Smooth muscle cell (in vitro differentiated cells): Measurements from ENCODE around the gene GDF2. TPM values are rescaled to one million over a fixed set of nuclear protein-coding genes. Genes with fewer than 3 reads are reported as not detected.

Experiments used
- DNase-seq: peaks from one replicate; lab custom pipeline; 2025; ENCODE audit not compliant: unreplicated experiment; lab: John Stamatoyannopoulos, UW
- H2AFZ ChIP-seq: fragments of 200-600 bp; sonication (generic); 2 replicates; pipeline ENCODE4 v1.6.0; 2016; ENCODE audit warnings: antibody characterized with exemption, low read depth, mild to moderate bottlenecking
- H3F3A ChIP-seq: fragments of 200-600 bp; sonication (generic); 2 replicates; pipeline ENCODE4 v1.6.0; 2017; ENCODE audit warnings: antibody characterized with exemption, low read depth
- H3K27ac ChIP-seq: fragments of 200-600 bp; sonication (generic); 2 replicates; pipeline ENCODE4 v1.5.1; 2016; ENCODE audit warnings: low read depth, mild to moderate bottlenecking
- H3K27me3 ChIP-seq: fragments of 200-600 bp; sonication (generic); 2 replicates; pipeline ENCODE4 v1.6.1; 2016; ENCODE audit warnings: low read depth, mild to moderate bottlenecking
- H3K36me3 ChIP-seq: fragments of 200-600 bp; sonication (generic); 2 replicates; pipeline ENCODE4 v1.5.1; 2016; ENCODE audit warnings: low read depth
- H3K4me1 ChIP-seq: fragments of 200-600 bp; sonication (generic); 2 replicates; pipeline ENCODE4 v1.5.1; 2016; ENCODE audit warnings: low read depth
- H3K4me2 ChIP-seq: fragments of 200-600 bp; sonication (generic); 2 replicates; pipeline ENCODE4 v1.6.0; 2016; ENCODE audit warnings: mild to moderate bottlenecking
- H3K4me3 ChIP-seq: fragments of 200-600 bp; sonication (generic); 2 replicates; pipeline ENCODE4 v1.5.1; 2016; ENCODE audit warnings: mild to moderate bottlenecking
- H3K79me2 ChIP-seq: fragments of 200-600 bp; sonication (generic); 2 replicates; pipeline ENCODE4 v1.6.0; 2016; ENCODE audit warnings: low read depth, mild to moderate bottlenecking
- H3K9ac ChIP-seq: fragments of 200-600 bp; sonication (generic); 2 replicates; pipeline ENCODE4 v1.6.0; 2016; ENCODE audit warnings: low read depth
- H3K9me3 ChIP-seq: fragments of 200-600 bp; sonication (generic); replicated peaks from 2 replicates; pipeline ENCODE4 v1.5.1; 2016; ENCODE audit warnings: low read depth
- H4K20me1 ChIP-seq: fragments of 200-600 bp; sonication (generic); 2 replicates; pipeline ENCODE4 v1.6.0; 2016; ENCODE audit warnings: low read depth
- CTCF ChIP-seq: fragments of 200-600 bp; sonication (generic); IDR thresholded peaks from 2 replicates; pipeline ENCODE4 v1.5.1; 2017; ENCODE audit warnings: borderline replicate concordance, mild to moderate bottlenecking, antibody characterized with exemption; ENCODE audit not compliant: insufficient read depth, poor library complexity, severe bottlenecking
- whole genome bisulfite sequencing: methylation state at CpG from one replicate; pipeline ENCODE4 v1.1.7; 2016; ENCODE audit warnings: low lambda C conversion rate; 5-methylcytosine and 5-hydroxymethylcytosine counted together
- polyA plus RNA-seq: library from polyadenylated mRNA; unstranded; fragments of >200 nt; fragmentation: Nextera tagmentation; extraction: Ambion mirVana; gene quantifications from 2 replicates; pipeline ENCODE4 v1.2.1, GENCODE V29; 2016
- total RNA-seq: library from RNA; depleted of rRNA; stranded (reverse); fragments of >200 nt; gene quantifications from 2 replicates; pipeline ENCODE4 v1.2.3, GENCODE V29; 2014

The GDF2 gene
- total and polyA plus RNA-seq, 2 experiments from 2014 or later, result not detected

DNA sequence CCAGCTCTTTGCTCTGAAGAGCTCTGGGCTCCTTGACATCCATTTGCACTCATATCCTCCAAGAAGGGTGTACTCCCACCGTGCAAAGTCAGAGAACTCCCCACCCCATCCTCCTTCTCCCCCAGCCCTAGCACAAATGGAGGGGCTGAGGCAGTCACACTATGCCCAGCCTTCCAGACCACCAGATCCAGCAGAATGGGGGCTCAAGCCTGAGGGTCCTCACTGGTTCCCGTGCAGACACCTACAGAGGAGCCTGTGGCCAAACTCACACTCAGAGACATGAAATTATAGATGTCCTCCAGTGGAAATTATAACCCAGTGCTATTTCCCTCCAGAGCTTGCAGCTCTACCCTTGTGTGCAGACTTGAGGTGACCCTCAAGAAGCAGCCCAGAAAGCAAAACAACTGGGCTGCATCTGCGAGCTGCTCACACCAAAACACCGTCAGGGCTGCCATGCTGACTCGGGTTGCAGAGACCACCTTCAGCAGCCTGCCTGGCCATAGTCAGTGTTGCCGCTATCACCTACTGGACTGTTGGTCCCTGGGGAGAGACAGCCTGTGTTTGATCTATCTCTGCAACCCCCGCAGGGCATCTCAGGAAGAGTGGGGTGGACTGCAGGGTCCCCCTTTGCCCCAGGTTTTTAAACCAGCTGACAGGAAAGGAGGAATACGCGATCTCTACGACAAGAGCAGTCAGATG lies 54.4 kb downstream of the GDF2 start:
- 94% methylated on average over 10 of the region's 10 CpGs for whole genome bisulfite sequencing
- Histone ChIP-seq H3K27me3 (no peaks in the 10 kb centered on the region), H3K9ac (no peak overlapping the region), H3F3A (no peaks in the 10 kb centered on the region), H3K36me3 (no peaks in the 10 kb centered on the region), H3K4me3 (no peak overlapping the region), H3K4me2 (no peak overlapping the region), H2AFZ (no peak overlapping the region), H3K9me3 (no peaks in the 10 kb centered on the region), H3K27ac (no peak overlapping the region), H3K79me2 (no peaks in the 10 kb centered on the region), H3K4me1 (no peaks in the 10 kb centered on the region), H4K20me1 (no peaks in the 10 kb centered on the region)
- DNase-seq, result no peak
- TF ChIP-seq CTCF, result no peak

Other genes with a start within 250 kb of the GDF2 start
- 0.58 and 1.4 TPM in 2 replicates for gene GDF10, start 22.3 kb upstream of the GDF2 start, total RNA-seq
- gene GDF10, start 22.3 kb upstream of the GDF2 start, polyA plus RNA-seq, result 1.2 and 1.5 TPM in 2 replicates
- not detected in 2 replicates for gene RBP3, start 25.9 kb downstream of the GDF2 start, total RNA-seq
- gene RBP3, start 25.9 kb downstream of the GDF2 start, polyA plus RNA-seq, result not detected in 2 replicates
- 0.31 and 1.1 TPM in 2 replicates for gene ZNF488, start 61.8 kb downstream of the GDF2 start, total RNA-seq
- 3.1 TPM in 1 of 2 replicates, not detected in the other for gene ZNF488, start 61.8 kb downstream of the GDF2 start, polyA plus RNA-seq
- 50.1 and 55.1 TPM in 2 replicates for gene ANXA8, start 161.7 kb downstream of the GDF2 start, total RNA-seq
- gene ANXA8, start 161.7 kb downstream of the GDF2 start, polyA plus RNA-seq, result 17.1 and 80.1 TPM in 2 replicates
- gene FAM25G, start 169.2 kb downstream of the GDF2 start, total RNA-seq, result not detected in 2 replicates
- not detected in 2 replicates for gene FAM25G, start 169.2 kb downstream of the GDF2 start, polyA plus RNA-seq
- gene AGAP9, start 201.2 kb downstream of the GDF2 start, total RNA-seq, result 5.3 and 7.9 TPM in 2 replicates
- gene AGAP9, start 201.2 kb downstream of the GDF2 start, polyA plus RNA-seq, result 2.6 and 5.0 TPM in 2 replicates